Type B pancreatic cell (in vitro differentiated cells): ENCODE results near the gene CFAP57. TPM values are rescaled to one million over a fixed set of nuclear protein-coding genes. Genes with fewer than 3 reads are reported as not detected.

Experiments
- DNase-seq: peaks from one replicate; pipeline ENCODE4 v3.0.0; 2021; ENCODE audit warnings: mixed read lengths; ENCODE audit not compliant: unreplicated experiment; ENCODE audit errors: extremely low spot score
- H3K27ac Mint-ChIP-seq: 2 replicates; pipeline ENCODE4 v1.8.0; 2021; ENCODE audit warnings: mild to moderate bottlenecking, mixed read lengths
- H3K27me3 Mint-ChIP-seq: 2 replicates; pipeline ENCODE4 v1.8.0; 2021; ENCODE audit warnings: mixed read lengths
- H3K36me3 Mint-ChIP-seq: 2 replicates; pipeline ENCODE4 v1.8.0; 2021; ENCODE audit warnings: mixed read lengths
- H3K4me1 Mint-ChIP-seq: one replicate; pipeline ENCODE4 v1.8.0; 2021; ENCODE audit warnings: mixed read lengths; ENCODE audit not compliant: unreplicated experiment
- H3K4me3 Mint-ChIP-seq: 2 replicates; pipeline ENCODE4 v1.8.0; 2021; ENCODE audit warnings: mild to moderate bottlenecking, mixed read lengths
- H3K9me3 Mint-ChIP-seq: 2 replicates; pipeline ENCODE4 v1.8.0; 2021; ENCODE audit warnings: mixed read lengths
- total RNA-seq: library from RNA; stranded (reverse); gene quantifications from 2 replicates; pipeline ENCODE4 v1.2.1, GENCODE V29; 2021; ENCODE audit warnings: low replicate concordance
- TF ChIP-seq, protein P1 (sequence below): fragments of 200-600 bp; sonication (generic); conservative IDR thresholded peaks from 2 replicates; pipeline ENCODE4 v1.5.0; 2021; ENCODE audit warnings: antibody characterized with exemption, mild to moderate bottlenecking

Gene CFAP57
- total RNA-seq, 1 donor from 2014 or later: 1.8 TPM

DNA sequence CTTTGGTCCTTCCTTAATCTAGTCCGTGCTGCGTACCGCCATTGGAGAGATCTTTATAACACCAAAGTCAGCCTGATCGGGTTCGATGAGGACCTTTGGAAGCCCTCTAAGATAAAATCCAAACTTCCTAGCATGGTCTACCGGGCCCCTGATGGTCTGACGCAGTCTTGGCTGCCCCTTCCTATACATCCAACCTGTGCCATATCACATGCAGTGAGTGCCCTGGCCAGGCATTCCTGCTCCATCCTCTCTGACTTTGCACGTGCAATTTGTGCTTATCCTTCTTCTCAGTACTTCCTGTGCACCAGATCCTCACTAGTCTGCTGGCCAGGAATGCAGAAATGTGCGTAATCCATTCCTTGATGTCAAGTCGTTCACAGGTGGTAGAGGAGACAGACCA, 45.6 kb downstream of the CFAP57 start:
- Mint-ChIP-seq H3K36me3 (no peaks in the 10 kb centered on the region), H3K4me3 (no peak overlapping the region), H3K9me3 (no peaks in the 10 kb centered on the region), H3K27ac (no peak overlapping the region), H3K4me1 (no peaks in the 10 kb centered on the region), H3K27me3 (peaks cover 14% of the 10 kb centered on the region)
- DNase-seq: no peak
- TF ChIP-seq, protein P1, sequence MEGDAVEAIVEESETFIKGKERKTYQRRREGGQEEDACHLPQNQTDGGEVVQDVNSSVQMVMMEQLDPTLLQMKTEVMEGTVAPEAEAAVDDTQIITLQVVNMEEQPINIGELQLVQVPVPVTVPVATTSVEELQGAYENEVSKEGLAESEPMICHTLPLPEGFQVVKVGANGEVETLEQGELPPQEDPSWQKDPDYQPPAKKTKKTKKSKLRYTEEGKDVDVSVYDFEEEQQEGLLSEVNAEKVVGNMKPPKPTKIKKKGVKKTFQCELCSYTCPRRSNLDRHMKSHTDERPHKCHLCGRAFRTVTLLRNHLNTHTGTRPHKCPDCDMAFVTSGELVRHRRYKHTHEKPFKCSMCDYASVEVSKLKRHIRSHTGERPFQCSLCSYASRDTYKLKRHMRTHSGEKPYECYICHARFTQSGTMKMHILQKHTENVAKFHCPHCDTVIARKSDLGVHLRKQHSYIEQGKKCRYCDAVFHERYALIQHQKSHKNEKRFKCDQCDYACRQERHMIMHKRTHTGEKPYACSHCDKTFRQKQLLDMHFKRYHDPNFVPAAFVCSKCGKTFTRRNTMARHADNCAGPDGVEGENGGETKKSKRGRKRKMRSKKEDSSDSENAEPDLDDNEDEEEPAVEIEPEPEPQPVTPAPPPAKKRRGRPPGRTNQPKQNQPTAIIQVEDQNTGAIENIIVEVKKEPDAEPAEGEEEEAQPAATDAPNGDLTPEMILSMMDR: no peak

DNA sequence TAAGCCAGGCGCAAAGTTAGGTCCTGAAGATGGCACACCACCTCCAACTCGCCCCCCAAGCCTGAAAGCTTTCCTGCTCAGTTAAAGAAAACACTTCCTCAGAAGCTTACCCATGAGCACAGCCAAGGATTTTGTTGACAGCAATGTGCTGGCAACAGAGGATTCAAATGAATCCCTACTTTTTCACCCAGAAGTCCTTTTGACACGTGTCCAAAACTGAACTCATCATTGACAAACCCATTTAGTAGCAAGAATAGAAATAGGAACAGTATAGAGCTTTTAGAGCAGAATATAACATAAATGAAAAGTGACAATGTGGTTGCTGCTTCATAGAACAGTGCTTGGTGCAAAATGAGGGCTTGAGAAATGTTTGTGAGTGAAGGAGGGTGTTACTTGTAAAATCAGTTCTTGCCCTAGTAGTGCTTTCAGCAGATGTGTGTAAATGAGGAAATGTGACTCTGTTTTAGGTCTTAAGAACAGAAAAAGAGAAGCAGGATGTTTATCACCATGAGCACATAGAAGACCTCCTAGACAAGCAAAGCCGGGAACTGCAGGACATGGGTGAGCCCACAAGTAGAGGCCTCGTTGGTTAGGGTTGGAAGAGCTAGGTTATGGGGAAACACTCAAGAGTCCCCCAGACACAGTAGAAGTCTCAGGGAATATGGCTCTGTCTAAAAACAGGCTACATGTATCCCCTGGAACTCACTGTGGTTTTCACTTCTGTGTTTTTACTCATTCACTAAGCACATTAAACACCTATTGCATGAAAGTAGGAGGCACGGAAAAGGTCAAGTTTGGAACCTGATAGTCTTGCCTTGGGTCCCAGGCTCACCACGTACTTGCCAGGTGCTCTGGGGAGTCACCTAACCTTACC, 49.0 kb downstream of the CFAP57 start:
- peaks cover 14% of the 10 kb centered on the region for H3K27me3 Mint-ChIP-seq
- TF ChIP-seq, protein P1: no peak
- no peak overlapping the region for H3K4me3 Mint-ChIP-seq
- no peak for DNase-seq
- no peaks in the 10 kb centered on the region for H3K36me3 Mint-ChIP-seq
- H3K27ac Mint-ChIP-seq: no peak overlapping the region
- H3K9me3 Mint-ChIP-seq: no peaks in the 10 kb centered on the region
- H3K4me1 Mint-ChIP-seq: no peaks in the 10 kb centered on the region

DNA sequence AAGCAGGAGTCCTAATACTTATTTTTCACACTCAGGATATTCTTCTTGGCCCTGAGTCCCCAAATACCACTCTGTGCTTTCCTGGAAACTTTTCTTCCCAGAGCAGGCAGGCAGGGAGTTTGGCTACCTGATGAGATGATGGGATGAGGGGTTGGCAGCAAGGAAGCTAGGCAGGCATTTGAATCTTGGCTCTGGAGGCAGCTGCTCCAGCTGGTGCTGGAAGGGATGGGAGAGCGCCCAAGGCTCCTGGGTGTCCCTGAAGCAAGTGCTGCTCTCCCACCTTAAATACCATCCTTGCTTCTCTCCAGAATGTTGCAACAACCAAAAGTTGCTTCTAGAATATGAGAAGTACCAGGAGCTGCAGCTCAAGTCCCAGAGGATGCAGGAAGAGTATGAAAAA, 49.7 kb downstream of the CFAP57 start:
- H3K9me3 Mint-ChIP-seq: no peaks in the 10 kb centered on the region
- DNase-seq: no peak

DNA sequence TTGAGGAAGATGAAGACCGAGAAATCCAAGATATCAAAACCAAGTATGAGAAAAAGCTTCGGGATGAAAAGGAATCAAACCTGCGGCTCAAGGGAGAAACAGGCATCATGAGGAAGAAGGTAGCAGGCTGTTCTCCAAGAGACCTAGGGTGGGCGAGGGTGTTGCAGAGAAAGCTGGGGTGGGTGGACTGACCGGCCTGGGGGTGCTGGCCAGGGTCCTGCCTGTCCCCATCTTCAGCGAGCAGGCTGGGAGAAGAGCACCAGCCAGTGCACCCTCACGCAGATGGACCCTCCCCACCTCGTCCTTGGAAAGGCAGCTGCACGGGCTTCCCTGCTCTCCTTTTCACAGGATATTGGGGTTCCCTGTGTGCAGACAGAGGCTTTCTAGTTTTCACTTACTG, 50.7 kb downstream of the CFAP57 start:
- Mint-ChIP-seq H3K36me3 (no peaks in the 10 kb centered on the region), H3K4me3 (no peak overlapping the region), H3K9me3 (no peaks in the 10 kb centered on the region), H3K4me1 (peaks cover 8% of the 10 kb centered on the region), H3K27me3 (peaks cover 14% of the 10 kb centered on the region), H3K27ac (no peak overlapping the region)
- TF ChIP-seq, protein P1: no peak
- no peak for DNase-seq

More for the DNA sequence above, 49.7 kb downstream of the CFAP57 start:
- Mint-ChIP-seq H3K4me3 (no peak overlapping the region), H3K27ac (no peak overlapping the region), H3K36me3 (no peaks in the 10 kb centered on the region), H3K4me1 (no peaks in the 10 kb centered on the region), H3K27me3 (peaks cover 14% of the 10 kb centered on the region)
- TF ChIP-seq, protein P1: no peak

DNA sequence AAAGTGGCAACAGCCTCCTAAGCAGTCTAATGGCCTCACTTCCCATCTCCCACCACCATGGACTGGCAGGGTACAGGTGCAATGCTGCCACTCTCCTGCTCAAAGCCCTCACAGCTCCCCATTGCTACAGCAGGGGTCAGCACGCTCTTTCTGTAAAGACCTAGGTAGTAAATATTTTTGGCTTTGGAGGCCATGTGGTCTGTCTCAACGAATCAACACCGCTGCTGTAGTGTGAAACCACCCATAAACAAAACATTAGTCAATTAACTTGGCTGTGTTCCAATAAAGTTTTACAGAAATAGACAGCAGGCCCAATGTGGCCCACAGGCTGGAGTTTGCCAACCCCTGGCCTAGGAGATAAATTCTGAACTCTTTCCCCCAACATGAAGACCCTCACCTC, 53.0 kb downstream of the CFAP57 start:
- TF ChIP-seq, protein P1: no peak
- H3K36me3 Mint-ChIP-seq: no peaks in the 10 kb centered on the region
- peaks cover 11% of the 10 kb centered on the region for H3K4me1 Mint-ChIP-seq
- H3K27ac Mint-ChIP-seq: no peak overlapping the region
- DNase-seq: no peak
- H3K4me3 Mint-ChIP-seq: no peak overlapping the region
- H3K27me3 Mint-ChIP-seq: peaks cover 14% of the 10 kb centered on the region
- no peaks in the 10 kb centered on the region for H3K9me3 Mint-ChIP-seq
